Liver (tissue), 9 donors: ENCODE results near the gene INHBC. TPM values are rescaled to one million over a fixed set of nuclear protein-coding genes. Genes with fewer than 3 reads are reported as not detected.

Experiments used
- DNase-seq: peaks from one replicate; pipeline ENCODE4 v3.0.0-alpha.2; 2017; ENCODE audit warnings: low spot score
- H3K27ac ChIP-seq, 2 donors: one replicate each; pipeline ENCODE4 v1.7.0; 2013; ENCODE audit warnings: inconsistent platforms in 2 of 2, low read length in 2 of 2, control low read depth in 1 of 2, low read depth in 1 of 2, mild to moderate bottlenecking in 1 of 2
- H3K27me3 ChIP-seq, 4 donors: one replicate each; pipeline versions ENCODE4 v1.6.1 to v1.7.0; 2013; ENCODE audit warnings: low read length in 3 of 4, inconsistent platforms in 1 of 4, mild to moderate bottlenecking in 1 of 4, moderate library complexity in 1 of 4; ENCODE audit not compliant: control insufficient read depth in 4 of 4, insufficient read depth in 4 of 4
- H3K36me3 ChIP-seq, 4 donors: one replicate each; pipeline versions ENCODE4 v1.6.1 to v1.7.0; 2013; ENCODE audit warnings: low read length in 3 of 4, mild to moderate bottlenecking in 3 of 4, low read depth in 1 of 4, moderate library complexity in 1 of 4; ENCODE audit not compliant: control insufficient read depth in 4 of 4, insufficient read depth in 3 of 4
- H3K4me1 ChIP-seq, 4 donors: one replicate each; pipeline versions ENCODE4 v1.6.1 to v1.7.0; 2013; ENCODE audit warnings: low read length in 3 of 4, mild to moderate bottlenecking in 3 of 4, moderate library complexity in 1 of 4; ENCODE audit not compliant: control insufficient read depth in 4 of 4, insufficient read depth in 4 of 4
- H3K4me3 ChIP-seq, 3 donors: one replicate each; pipeline versions ENCODE4 v1.6.1 to v1.7.0; 2013; ENCODE audit warnings: low read length in 3 of 3, control low read depth in 1 of 3, low read depth in 1 of 3, mild to moderate bottlenecking in 1 of 3
- H3K9ac ChIP-seq, 2 donors: one replicate each; pipeline ENCODE4 v1.7.0; 2013; ENCODE audit warnings: low read length in 2 of 2, mild to moderate bottlenecking in 2 of 2, moderate library complexity in 2 of 2, control low read depth in 1 of 2, low read depth in 1 of 2
- H3K9me3 ChIP-seq, 4 donors: one replicate each; pipeline versions ENCODE4 v1.6.1 to v1.7.0; 2013; ENCODE audit warnings: low read length in 3 of 4; ENCODE audit not compliant: control insufficient read depth in 4 of 4
- ATF3 ChIP-seq: IDR thresholded peaks from 2 replicates; pipeline ENCODE4 v1.6.1; 2016; ENCODE audit warnings: antibody characterized with exemption
- CTCF ChIP-seq: fragments of 150-350 bp; IDR thresholded peaks from 2 replicates; pipeline ENCODE4 v1.5.1; 2017; ENCODE audit warnings: improper control_type of control experiment, low read depth, low read length; ENCODE audit not compliant: missing input control
- EGR1 ChIP-seq, 2 donors: IDR thresholded peaks; 2 replicates each; pipeline ENCODE4 v1.6.1; 2016 to 2018; ENCODE audit warnings: antibody characterized with exemption in 2 of 2, low read depth in 2 of 2
- FOXA1 ChIP-seq: IDR thresholded peaks from 2 replicates; pipeline ENCODE4 v1.6.1; 2016; ENCODE audit warnings: antibody characterized with exemption
- FOXA2 ChIP-seq: IDR thresholded peaks from 2 replicates; pipeline ENCODE4 v1.6.1; 2016; ENCODE audit warnings: antibody characterized with exemption
- GABPA ChIP-seq, 2 donors: IDR thresholded peaks in 1 of 2; conservative IDR thresholded peaks in 1 of 2; 2 replicates each; pipeline ENCODE4 v1.6.1; 2016; ENCODE audit warnings: antibody characterized with exemption in 2 of 2, mild to moderate bottlenecking in 1 of 2, moderate library complexity in 1 of 2
- HNF4A ChIP-seq, 2 donors: conservative IDR thresholded peaks; 2 replicates each; pipeline ENCODE4 v1.6.1; 2016; ENCODE audit warnings: antibody characterized with exemption in 2 of 2, mild to moderate bottlenecking in 2 of 2
- HNF4G ChIP-seq: IDR thresholded peaks from 2 replicates; pipeline ENCODE4 v1.6.1; 2016; ENCODE audit warnings: antibody characterized with exemption
- JUND ChIP-seq, 2 donors: IDR thresholded peaks; 2 replicates each; pipeline ENCODE4 v1.6.1; 2016; ENCODE audit warnings: antibody characterized with exemption in 2 of 2
- MAX ChIP-seq: IDR thresholded peaks from 2 replicates; pipeline ENCODE4 v1.6.1; 2016; ENCODE audit warnings: antibody characterized with exemption
- NR2F2 ChIP-seq: IDR thresholded peaks from 2 replicates; pipeline ENCODE4 v1.6.1; 2016; ENCODE audit warnings: antibody characterized with exemption
- RAD21 ChIP-seq, 2 donors: IDR thresholded peaks; 2 replicates each; pipeline ENCODE4 v1.6.1; 2016; ENCODE audit warnings: antibody characterized with exemption in 2 of 2, mild to moderate bottlenecking in 2 of 2
- REST ChIP-seq: IDR thresholded peaks from 2 replicates; pipeline ENCODE4 v1.6.1; 2016; ENCODE audit warnings: antibody characterized with exemption, mild to moderate bottlenecking
- RXRA ChIP-seq, 2 donors: IDR thresholded peaks; 2 replicates each; pipeline ENCODE4 v1.6.1; 2017 to 2018; ENCODE audit warnings: antibody characterized with exemption in 2 of 2, mild to moderate bottlenecking in 1 of 2
- SP1 ChIP-seq: IDR thresholded peaks from 2 replicates; pipeline ENCODE4 v1.6.1; 2018; ENCODE audit warnings: antibody characterized with exemption, mild to moderate bottlenecking
- TAF1 ChIP-seq: conservative IDR thresholded peaks from 2 replicates; pipeline ENCODE4 v1.6.1; 2016; ENCODE audit warnings: antibody characterized with exemption, mild to moderate bottlenecking
- YY1 ChIP-seq: IDR thresholded peaks from 2 replicates; pipeline ENCODE4 v1.6.1; 2016; ENCODE audit warnings: antibody characterized with exemption, mild to moderate bottlenecking
- ZBTB33 ChIP-seq: IDR thresholded peaks from 2 replicates; pipeline ENCODE4 v1.6.1; 2016; ENCODE audit warnings: antibody characterized with exemption
- WGBS: extraction: QIAGEN DNeasy Blood & Tissue Kit; methylation state at CpG from one replicate; pipeline ENCODE4 v1.1.7; 2013; 5-methylcytosine and 5-hydroxymethylcytosine counted together
- polyA plus RNA-seq, 2 donors: library from polyadenylated mRNA; stranded (reverse) in 1 of 2; unstranded in 1 of 2; fragments of 200-250 nt in 1 of 2; fragments of >200 nt in 1 of 2; fragmentation: Nextera tagmentation in 1 of 2; extraction: Ambion mirVana in 1 of 2; gene quantifications; one replicate each; pipeline versions ENCODE4 v1.2.1 to v1.2.3, GENCODE V29; 2013 to 2015
- total RNA-seq, 2 donors: library from RNA; depleted of rRNA; stranded (reverse); fragments of >200 nt; gene quantifications; one replicate each; pipeline ENCODE4 v1.2.3, GENCODE V29; 2014
- donor health status: healthy.
- donor health status: healthy.
- donor health status: healthy.
- donor health status: healthy.
- donor health status: healthy.

INHBC gene
- total and polyA plus RNA-seq, 4 donors: 2.8 to 134 (median 86.7) TPM

GRCh38 chr12:57461917-57462250, 27.3 kb downstream of the INHBC start:
- peak overlapping the region; percentile 52 to 60 (median 55) for H3K4me3 ChIP-seq
- H3K4me1 ChIP-seq: peaks cover 7 to 34% (median 20%) of the 10 kb centered on the region in 4 donors
- no peaks in the 10 kb centered on the region for H3K9me3 ChIP-seq
- H3K27me3 ChIP-seq: no peaks in the 10 kb centered on the region
- DNase-seq: no peak
- TF ChIP-seq REST (no peak), EGR1 (IDR thresholded peaks at IDR 0.05; ENCODE audit: low read depth in 2 of 2) (peak in 1 of 2 donors; percentile 34), RAD21 (IDR thresholded peaks at IDR 0.05) (no peak)
- H3K9ac ChIP-seq: peak overlapping the region in 1 of 2 donors; percentile 72
- peak overlapping the region; percentile 27 to 77 for H3K27ac ChIP-seq
- under 1% methylated on average over 9 of the region's 9 CpGs for WGBS
- no peaks in the 10 kb centered on the region for H3K36me3 ChIP-seq

GRCh38 chr12:57462251-57462911, 27.8 kb downstream of the INHBC start:
- TF ChIP-seq JUND (IDR thresholded peaks at IDR 0.05): no peak
- no peak for TF ChIP-seq GABPA (IDR thresholded peaks at IDR 0.05 in 1 of 2, conservative IDR thresholded peaks at IDR 0.05 in 1 of 2)
- no peak for TF ChIP-seq EGR1 (IDR thresholded peaks at IDR 0.05; ENCODE audit: low read depth in 2 of 2)
- TF ChIP-seq FOXA2: no peak
- TF ChIP-seq RXRA (IDR thresholded peaks at IDR 0.05): no peak
- TF ChIP-seq NR2F2: no peak
- TF ChIP-seq SP1: peak; percentile 33
- TF ChIP-seq HNF4G: no peak
- TF ChIP-seq ATF3: no peak
- peak; percentile 15 to 28 for TF ChIP-seq HNF4A (conservative IDR thresholded peaks at IDR 0.05)
- TF ChIP-seq YY1: no peak
- peak; percentile 36 for TF ChIP-seq REST
- no peak for TF ChIP-seq MAX
- peak; percentile 93 for TF ChIP-seq CTCF
- TF ChIP-seq FOXA1: no peak
- TF ChIP-seq RAD21 (IDR thresholded peaks at IDR 0.05): peak; percentile 89 to 93
- TF ChIP-seq TAF1: no peak
- TF ChIP-seq ZBTB33: no peak
- DNase-seq: peak; percentile 88
- peak overlapping the region; percentile 27 to 77 for H3K27ac ChIP-seq
- peak overlapping the region in 1 of 2 donors; percentile 31 for H3K9ac ChIP-seq
- under 1% methylated on average over 28 of the region's 28 CpGs for whole genome bisulfite sequencing
- no peaks in the 10 kb centered on the region for H3K27me3 ChIP-seq
- H3K4me1 ChIP-seq: peaks cover 7 to 30% (median 20%) of the 10 kb centered on the region in 4 donors
- no peaks in the 10 kb centered on the region for H3K9me3 ChIP-seq
- no peaks in the 10 kb centered on the region for H3K36me3 ChIP-seq
- peak overlapping the region; percentile 52 to 60 (median 55) for H3K4me3 ChIP-seq
